HG02588 (cell line): Measurements from ENCODE around the gene TMEM115.

Experiments
- ATAC-seq: cut with Tn5 transposase; IDR thresholded peaks from one replicate; pipeline ENCODE4 v1.9.1; 2021; ENCODE audit warnings: mild to moderate bottlenecking, moderate library complexity; ENCODE audit not compliant: unreplicated experiment

The TMEM115 gene

DNA sequence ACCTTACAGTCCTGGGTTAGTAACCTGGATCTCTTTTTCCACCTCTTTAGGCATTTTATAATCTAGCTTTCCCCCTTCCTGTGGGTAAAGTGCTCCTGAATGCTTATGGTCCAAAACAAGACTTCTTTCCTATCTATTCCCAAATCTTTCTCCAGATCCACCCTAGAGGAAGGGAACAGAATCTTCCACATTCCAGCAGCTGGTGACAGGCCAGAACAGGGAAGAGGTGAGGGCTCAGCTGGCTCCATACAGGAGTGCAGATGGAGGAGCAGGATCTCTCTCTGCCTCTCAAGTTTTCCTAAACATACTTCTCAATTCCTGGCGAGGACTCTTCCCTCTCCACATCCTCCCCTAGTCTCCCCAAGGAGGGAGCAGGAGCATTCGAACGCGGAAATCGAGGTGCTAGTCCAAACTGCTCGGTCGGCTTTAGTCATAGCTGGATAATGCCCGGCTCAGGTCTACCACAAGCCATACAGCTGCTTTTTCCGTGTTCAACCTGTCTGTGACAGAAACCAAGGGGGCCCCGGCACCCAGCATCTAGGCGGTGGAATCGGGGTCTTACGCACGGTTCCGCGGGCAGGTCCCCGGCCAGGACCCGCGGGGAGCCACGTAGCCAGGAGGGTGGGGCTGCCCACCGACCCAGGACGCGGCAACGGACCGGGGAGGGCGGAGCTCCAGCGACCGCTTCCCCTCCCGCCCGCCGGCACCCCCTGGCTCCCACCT, 22.7 kb downstream of the TMEM115 start:
- peak; percentile 27 for ATAC-seq

DNA sequence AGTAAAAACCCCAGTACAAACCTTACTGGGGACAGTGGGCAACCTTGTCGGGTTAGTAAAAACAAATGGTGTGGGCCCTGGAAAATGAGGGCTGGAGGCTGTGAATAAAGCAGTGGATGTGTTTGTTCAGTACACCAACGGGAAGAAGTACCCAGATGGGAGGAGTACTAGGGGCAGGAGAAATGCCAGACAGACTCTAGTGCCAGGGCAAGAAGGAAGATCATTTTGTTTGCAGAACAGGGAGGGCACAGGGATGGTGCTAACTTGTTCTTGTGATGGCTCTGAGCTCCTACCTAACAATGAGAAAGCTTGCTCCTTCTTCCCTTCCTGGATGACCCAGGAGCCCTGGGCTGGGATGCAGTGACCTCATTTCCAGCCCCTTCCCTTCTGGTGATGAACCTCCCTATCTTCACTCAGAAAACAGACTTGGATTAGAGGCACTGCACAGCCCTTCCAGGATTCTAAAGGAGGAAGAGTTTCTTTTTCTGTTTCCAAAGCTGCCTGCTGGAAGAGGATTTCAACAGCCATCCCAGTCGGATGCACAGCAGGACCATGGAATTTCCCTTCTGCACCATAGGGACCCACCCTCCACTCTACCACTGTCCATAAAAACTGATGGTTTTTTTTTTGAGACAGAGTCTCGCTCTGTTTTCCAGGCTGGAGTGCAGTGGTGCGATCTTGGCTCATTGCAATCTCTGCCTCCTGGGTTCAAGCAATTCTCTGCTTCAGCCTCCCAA, 24.8 kb downstream of the TMEM115 start:
- ATAC-seq: no peak

DNA sequence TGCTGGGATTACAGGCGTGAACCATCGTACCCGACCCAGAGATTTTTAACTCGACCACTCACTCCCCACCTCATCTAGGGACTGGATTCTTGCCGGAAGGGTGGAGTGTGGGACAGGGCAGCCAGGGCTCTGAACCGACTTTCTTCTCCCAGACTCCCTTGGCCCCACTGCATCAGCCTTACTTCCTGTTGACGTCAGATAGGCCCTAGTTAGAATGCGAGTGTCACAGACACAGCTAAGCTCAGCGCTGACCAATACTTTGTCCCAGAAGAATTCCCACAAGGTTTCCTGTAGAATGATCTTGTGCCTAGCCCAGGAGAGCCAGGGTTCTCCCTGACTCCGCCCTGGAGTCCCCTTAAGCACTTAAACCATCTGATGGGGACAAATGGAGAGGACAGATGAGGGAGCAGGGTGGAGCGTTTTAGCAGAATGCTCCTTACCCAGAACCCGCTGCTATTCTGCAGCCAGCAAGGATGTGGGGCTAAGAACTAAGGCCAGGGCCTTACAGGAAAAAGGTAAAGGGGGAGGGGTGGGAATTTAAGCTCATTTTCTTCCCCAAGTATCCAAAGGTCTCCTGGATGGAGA, 25.5 kb downstream of the TMEM115 start:
- ATAC-seq: no peak

DNA sequence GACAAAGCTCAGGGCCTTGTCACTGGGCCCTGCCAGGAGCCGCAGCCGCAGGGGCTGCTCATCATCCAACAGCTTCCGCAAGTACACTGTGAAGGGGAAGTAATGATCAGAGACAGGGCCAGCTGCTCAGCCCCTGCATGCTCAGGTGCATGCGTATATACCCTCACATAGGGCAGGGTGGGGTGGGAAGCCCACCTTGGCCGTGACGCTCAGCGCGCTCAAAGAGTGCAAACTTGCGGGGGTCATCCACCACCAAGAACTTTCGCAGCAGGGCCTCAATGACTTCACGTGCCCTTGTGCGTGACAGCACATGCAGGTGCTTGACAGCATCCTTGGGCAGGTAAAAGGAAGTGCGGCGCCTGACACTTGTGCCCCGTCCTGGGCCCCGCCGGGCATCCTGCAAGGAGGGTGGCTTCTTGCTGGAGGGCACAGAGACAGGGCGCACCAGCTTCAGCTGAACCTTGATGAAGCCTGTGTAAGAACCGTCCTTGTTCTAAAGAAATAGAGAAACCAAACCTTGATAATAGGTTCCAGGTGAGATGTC, 27.9 kb downstream of the TMEM115 start:
- no peak for ATAC-seq

DNA sequence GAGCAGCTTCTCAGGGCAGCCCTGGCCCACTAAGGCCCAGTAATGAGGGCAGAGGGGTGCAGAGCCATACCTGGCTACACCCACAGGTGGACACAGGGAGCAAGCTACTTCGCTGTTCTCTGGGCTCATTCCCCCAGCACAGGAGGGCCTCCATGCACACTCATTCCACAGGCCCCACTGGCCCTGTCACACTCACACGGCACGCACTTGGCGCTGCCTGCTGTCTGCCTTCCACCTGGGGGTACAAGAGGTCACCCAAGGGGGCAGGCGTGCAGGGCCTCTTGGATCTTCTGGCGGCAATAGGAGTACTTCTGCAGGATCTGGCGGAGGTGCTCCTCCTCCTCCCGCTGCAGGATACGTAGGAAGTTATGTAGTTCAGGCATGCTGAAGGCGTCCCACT, 29.0 kb downstream of the TMEM115 start:
- ATAC-seq: no peak

DNA sequence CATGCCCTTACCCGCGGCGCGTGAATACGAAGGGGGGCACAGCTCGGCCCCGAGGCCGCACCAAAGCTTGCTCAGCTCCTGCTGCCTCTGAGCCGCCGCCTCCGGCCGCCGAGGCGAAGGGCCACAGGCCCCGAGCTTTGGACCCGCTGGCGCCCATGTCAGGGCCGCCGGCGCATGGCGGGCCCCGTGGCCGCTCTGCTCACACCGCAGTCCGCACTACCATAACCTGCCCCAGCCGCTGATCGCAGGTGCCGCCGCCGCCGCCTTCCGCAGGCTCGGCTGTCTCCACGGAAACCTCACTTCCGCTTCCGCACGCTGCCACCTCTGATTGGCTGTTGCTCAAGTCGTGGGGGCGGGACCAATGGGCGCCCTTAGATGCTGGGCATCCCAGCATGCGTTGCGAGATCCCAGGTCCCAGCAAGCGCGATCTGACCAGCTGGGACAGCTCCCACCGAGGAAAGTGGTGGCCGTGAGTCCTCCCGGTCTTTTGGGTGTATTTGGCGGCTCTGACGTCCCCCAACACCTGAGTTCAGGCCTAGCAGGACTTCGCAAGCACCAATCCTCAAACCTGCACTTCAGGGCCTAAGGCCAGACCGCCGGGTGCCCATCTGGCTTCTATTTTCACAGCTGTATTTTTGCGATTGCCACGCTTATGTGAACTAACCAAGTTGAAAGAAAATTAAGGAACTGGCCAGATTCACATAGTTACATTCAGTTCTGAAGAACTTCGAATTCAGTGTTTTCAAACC, 31.2 kb downstream of the TMEM115 start, which contains the start of gene TUSC2:
Gene TUSC2 (minus strand): TSS at position 281 of the 749 bp plus-strand sequence. CDS start 124 bp downstream, at position 157.
- peak; percentile 79 for ATAC-seq

DNA sequence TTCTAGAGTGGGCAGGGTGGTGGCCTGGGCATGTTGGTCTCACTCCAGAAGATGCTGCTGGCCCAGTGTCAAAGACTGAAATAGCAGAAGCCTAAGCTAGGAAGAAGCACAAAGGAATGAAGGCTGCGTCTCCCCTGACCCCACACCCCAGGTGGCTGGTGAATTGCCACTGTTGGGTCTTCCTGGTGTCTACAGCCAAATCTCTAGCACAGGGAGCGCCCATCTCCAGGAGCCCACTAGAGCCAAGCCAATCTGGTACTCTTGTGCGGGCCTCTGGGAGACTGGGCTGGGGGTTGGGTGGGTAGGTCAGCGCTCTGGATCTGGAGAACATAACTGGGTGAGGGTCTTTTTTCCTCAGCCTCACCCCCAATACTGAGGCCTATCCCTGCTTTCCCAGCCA, 32.2 kb downstream of the TMEM115 start:
- ATAC-seq: no peak

DNA sequence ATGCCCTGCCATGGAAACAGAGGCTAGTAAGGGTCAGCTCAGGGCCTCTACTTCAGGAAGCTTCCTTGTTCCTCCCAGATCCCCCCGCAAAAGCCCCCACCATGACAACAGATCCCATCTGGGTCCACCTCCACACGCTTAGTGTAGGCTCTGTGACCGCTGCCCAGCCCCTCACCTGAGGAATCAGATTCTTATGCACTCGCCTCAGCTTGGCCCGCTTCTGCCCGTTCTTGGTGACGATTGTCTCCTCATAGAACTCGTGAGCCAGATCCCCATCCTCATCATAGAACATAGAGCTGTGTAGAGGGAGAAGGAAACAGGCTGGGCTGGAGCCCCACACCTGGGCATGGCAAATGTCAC, 33.2 kb downstream of the TMEM115 start:
- no peak for ATAC-seq

DNA sequence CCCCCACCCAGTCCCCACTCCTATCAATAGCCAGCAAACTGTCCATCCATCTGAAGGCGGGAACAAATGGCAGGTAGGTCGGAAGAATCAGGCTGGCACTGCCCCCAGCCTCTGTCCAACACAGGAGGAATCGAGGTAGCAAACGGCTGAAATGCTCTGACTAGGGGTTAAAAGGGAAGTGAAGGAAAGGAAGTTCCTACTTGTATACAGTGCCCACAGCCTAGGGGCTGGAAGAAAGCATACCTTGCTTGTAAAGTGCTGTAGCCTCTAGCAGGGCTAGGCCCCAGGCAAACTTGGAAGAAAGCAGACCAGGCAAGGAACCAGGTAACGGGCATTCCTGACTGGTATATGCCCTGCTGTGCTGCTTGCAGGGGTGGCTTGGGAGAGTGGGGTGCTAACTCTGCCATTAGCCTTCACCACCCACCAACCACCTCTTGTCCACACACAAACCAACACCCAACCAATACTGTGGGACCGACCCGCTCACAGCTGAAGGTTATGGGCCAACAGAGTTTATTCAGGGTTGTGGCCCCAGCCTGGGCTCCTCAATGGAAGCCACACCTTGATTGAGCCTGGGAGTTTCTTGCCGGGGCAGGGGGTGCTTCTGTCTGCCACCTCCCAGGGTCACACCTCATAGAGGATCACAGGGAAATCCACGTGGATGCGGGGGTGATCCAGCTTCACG, 33.7 kb downstream of the TMEM115 start:
- ATAC-seq: no peak

DNA sequence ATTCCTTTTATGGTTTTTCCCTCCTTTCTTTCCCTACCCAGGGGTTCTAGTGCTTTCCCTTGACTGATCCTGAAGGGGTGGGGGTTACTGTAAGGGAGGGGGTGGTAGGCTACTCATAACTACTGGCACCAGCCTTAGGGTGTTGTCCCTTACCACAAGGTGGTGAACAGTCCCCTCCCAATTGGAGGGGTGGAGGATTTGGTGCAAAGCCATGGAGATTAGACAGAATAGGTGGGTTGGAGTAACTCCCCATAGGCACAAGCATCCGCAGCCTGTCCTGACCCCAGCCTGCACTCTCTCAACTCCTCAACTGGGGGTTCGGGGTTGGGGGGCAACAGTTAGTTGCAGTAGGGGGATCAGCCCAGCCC, 34.2 kb downstream of the TMEM115 start:
- no peak for ATAC-seq

DNA sequence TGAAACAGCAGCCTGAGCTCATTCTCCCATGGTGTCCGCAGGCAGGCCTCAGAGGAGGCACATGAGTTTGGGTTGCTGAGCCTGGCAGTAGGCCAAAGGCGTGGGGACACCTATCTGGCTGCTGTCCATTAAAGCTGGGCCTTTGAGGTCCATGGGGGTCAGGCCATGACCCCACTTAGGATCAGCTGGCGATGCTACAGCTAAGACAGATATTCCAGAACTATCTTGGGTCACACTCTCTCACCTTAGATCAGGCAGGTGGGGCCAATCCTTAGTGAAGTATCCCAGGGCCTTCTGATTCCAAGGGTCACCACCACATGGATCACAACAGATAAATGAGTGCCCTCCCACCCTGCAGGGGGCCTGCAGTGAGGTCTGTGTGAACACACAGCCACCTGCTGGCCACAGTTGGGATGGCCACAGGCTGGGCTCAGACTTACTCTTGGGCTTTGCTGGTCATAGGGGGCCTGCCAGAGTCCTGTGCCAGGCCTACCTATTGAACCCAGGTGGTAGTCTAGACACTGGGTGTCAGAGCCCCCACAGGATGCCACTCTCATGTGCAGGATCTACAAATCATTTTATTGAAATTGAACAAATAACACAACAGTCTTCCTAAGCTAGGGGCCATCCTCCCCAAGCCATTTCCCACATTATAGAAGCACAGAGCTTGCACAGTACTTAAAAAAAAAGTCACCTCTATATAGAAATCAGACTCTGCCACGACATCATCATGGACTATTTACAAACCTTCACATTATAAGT, 34.8 kb downstream of the TMEM115 start:
- ATAC-seq: no peak

DNA sequence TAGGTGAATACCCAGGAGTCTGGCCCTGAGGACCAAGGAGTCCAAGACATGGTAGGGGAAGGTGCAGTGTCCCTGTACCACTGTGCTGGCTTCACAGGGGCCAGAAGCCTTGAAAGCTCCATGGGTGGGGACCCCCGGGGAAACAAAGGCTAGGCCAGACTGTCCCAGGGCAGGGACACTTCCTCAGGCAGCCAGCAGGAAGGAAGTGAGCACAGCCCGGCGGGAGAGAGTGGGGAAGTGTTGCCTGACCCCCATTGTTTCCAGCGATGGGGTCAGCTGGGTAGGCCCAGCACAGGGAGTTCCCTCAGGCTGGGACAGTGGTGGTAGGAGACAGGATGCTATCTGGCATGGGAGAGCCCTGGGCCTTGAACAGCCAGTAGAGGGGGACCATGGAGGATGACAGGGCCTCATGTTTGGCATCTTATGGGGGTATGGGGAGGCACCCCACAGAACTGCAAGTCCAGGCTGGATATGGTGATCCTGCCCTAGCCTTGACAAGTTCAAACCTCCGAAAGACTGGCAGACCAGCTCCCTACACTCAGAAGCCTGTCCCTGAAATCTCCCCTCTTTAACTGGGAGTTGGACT, 35.6 kb downstream of the TMEM115 start:
- no peak for ATAC-seq

DNA sequence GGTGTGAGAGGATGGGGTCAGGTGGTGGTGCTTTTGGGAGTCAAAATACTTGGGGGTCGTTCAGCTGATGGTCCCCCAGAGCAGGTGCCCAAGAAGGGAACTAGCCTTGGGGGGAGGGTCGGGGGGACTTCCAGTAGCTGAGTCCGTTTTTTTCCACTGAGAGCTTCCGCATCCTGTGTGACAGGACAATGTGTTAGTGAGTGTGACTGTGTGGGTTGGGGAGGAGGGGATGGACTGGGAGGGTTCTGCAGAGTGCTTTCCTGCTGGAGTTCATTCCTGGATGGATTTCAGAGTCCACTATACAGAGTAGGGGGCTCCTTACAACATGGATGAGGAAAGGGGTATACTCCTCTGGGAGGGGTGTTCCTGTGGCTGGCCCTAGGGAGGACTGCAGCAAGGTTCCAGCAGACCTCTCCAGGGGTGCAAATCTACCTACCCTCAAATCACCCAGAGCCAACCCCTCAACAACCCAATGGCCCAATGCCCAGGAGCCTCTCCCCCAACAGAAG, 36.2 kb downstream of the TMEM115 start:
- ATAC-seq: no peak

DNA sequence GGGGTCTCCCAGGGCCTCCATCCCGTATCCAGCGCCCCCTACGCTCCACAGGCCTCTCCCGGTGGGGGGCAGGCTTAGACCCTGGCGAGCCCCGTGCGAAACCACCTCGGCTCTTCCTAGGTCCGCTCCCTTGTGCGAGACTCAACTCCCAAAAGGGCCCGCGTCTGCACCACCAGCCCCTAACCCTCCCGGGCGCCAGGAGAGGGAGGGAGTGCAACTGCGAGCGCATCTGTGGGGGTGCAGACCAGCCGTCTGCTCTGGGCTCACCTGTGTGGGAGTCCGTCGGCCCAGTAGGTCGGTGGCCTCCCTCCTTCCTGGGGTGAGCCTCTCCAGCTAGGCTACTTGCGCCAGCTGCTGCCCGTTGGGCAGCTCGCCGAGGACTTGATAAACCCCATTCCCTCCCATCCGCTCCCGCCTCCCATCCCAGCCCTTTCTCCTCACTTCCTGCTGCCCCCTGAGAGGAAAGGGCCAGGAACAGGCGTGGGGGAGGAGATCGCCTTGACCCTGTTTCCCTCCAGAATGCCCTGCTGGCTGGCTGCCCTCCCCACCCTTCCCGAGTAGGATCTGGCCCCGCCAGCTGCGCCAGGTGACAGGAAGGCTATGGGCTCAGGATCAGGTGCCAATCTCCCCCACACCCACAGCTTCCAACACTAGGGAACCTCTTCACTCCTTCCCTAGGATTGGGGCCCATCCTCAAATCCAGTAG, 36.8 kb downstream of the TMEM115 start, which contains the start of gene HYAL2:
Gene HYAL2 (minus strand): TSS at position 360 of the 706 bp plus-strand sequence. CDS start 2,256 bp downstream, outside the sequence.
- no peak for ATAC-seq

DNA sequence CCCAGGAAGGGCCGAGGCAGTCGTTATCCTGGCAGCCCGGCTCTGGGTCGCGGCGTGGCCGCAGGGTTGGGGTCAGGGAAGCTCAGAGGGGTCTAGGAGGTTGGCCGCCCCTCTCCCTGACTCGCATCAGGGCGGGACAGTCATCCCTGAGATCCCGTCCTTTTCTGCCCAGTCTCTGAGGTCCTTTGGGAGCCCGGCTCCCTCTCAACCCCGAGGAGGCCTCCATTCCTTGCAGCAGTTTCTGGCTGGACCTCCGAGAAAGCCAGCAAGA, 37.3 kb downstream of the TMEM115 start:
- ATAC-seq: no peak

DNA sequence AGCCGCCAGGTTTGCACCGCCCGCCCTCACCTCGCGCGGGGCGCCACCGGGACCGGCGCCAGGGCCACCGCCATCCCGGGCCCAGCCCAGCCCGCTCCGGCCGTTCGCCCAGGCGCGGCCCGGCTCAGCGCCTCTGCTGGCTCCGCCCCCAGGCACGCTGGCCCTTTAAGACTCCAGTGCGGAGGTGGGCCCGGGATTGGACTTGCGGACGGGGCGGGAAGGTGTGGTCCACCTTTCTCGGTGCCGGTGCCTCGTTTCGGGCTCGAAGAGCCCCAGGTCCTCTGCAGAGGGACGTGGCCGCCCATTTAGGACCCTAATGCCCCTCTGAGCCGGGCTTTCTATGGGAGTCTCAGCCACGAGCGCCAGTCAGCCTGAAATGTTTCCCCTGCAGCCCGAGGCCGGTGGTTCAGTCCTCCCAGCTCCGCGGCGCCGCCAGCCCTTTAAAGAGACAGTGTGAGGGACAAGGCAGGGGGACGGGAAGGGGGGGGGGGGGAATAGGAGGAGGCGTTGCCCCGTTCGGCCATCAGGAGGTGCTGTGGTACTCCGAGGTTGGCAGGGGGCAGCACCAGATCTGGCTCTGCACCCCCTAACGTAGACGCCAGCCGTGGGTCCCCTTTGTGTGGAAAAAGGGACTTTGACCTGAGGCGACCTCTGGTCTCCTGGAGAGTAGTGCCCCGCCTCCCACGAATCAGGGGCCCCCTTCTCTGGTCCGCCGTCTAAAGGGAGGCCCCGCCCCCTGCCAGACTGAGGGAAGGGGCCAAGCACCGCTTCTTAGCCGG, 37.8 kb downstream of the TMEM115 start:
- peak; percentile 65 for ATAC-seq

DNA sequence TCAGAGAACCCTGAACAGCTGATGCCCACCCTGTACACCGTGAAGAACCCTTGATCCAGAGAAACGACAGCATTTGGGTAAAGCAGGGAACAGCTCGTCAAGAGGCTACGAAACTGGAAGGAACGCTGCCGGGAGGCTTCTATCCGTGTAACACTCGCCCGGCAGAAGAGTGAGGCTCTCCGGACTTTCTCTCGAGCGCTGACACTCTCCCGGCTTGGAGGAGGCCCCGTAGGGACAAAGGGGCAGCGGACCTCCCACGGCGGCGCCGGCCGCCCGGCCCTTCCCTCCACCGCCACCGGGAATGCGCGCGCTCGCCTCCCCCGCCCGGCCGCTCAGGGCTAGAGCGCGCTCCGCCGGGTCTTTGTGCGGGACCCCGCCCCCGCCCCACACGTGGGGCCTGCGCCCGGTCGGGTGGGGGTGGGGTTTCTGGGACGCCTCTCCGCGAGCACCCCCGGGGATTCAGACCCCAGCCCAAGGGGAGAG, 38.4 kb downstream of the TMEM115 start:
- ATAC-seq: peak; percentile 52
